ENCODE data around the gene SHKBP1. TPM values are rescaled to one million over a fixed set of nuclear protein-coding genes. Genes with fewer than 3 reads are reported as not detected.
"Not testable (repeated sequence)": the region's sequence is repeated elsewhere in the genome, so short reads cannot be mapped to it uniquely, and the experiment has no call there.

SHKBP1 gene
- total RNA-seq, 1 donor: 55.9 TPM

- no peaks in the 10 kb centered on the region for H3K9me3 ChIP-seq (ENCODE audit: low read depth, low read length)
- H3K27me3 ChIP-seq (ENCODE audit: insufficient read depth, low read length): no peaks in the 10 kb centered on the region
- H3K4me3 ChIP-seq (ENCODE audit: low read length): no peak overlapping the region
- H3K4me1 ChIP-seq (ENCODE audit: insufficient read depth, low read length): peaks cover 34% of the 10 kb centered on the region
Observed at GRCh38 chr19:40588110-40588854, 11.6 kb downstream of the SHKBP1 start.

GRCh38 chr19:40588926-40589569 is 12.4 kb downstream of the SHKBP1 start:
- Histone ChIP-seq H3K27me3 (ENCODE audit: insufficient read depth, low read length) (no peaks in the 10 kb centered on the region), H3K4me3 (ENCODE audit: low read length) (no peak overlapping the region), H3K9me3 (ENCODE audit: low read depth, low read length) (no peaks in the 10 kb centered on the region), H3K4me1 (ENCODE audit: insufficient read depth, low read length) (peaks cover 27% of the 10 kb centered on the region)

GRCh38 chr19:40589591-40590429 is 13.1 kb downstream of the SHKBP1 start:
- peaks cover 26% of the 10 kb centered on the region for H3K4me1 ChIP-seq (ENCODE audit: insufficient read depth, low read length)
- H3K9me3 ChIP-seq (ENCODE audit: low read depth, low read length): no peaks in the 10 kb centered on the region
- H3K4me3 ChIP-seq (ENCODE audit: low read length): no peak overlapping the region
- no peaks in the 10 kb centered on the region for H3K27me3 ChIP-seq (ENCODE audit: insufficient read depth, low read length)

GRCh38 chr19:40590464-40591265 is 14.0 kb downstream of the SHKBP1 start:
- Histone ChIP-seq H3K9me3 (ENCODE audit: low read depth, low read length) (no peaks in the 10 kb centered on the region), H3K4me1 (ENCODE audit: insufficient read depth, low read length) (peaks cover 17% of the 10 kb centered on the region), H3K27me3 (ENCODE audit: insufficient read depth, low read length) (no peaks in the 10 kb centered on the region), H3K4me3 (ENCODE audit: low read length) (no peak overlapping the region)

- not testable (repeated sequence) for H3K4me3 ChIP-seq (ENCODE audit: low read length); H3K27me3 ChIP-seq (ENCODE audit: insufficient read depth, low read length); H3K4me1 ChIP-seq (ENCODE audit: insufficient read depth, low read length); H3K9me3 ChIP-seq (ENCODE audit: low read depth, low read length)
Observed at GRCh38 chr19:40591724-40592123, 15.1 kb downstream of the SHKBP1 start.

- H3K4me1 ChIP-seq (ENCODE audit: insufficient read depth, low read length): peaks cover 9% of the 10 kb centered on the region
- H3K27me3 ChIP-seq (ENCODE audit: insufficient read depth, low read length): peaks cover 9% of the 10 kb centered on the region
- H3K9me3 ChIP-seq (ENCODE audit: low read depth, low read length): no peaks in the 10 kb centered on the region
- H3K4me3 ChIP-seq (ENCODE audit: low read length): no peak overlapping the region
Observed at GRCh38 chr19:40592170-40592569, 15.5 kb downstream of the SHKBP1 start.

GRCh38 chr19:40594255-40594654 is 17.6 kb downstream of the SHKBP1 start:
- Histone ChIP-seq H3K27me3 (ENCODE audit: insufficient read depth, low read length) (peaks cover 24% of the 10 kb centered on the region), H3K4me1 (ENCODE audit: insufficient read depth, low read length) (peaks cover 24% of the 10 kb centered on the region), H3K9me3 (ENCODE audit: low read depth, low read length) (no peaks in the 10 kb centered on the region), H3K4me3 (ENCODE audit: low read length) (no peak overlapping the region)

GRCh38 chr19:40594657-40595091 is 18.0 kb downstream of the SHKBP1 start:
- H3K9me3 ChIP-seq (ENCODE audit: low read depth, low read length): no peaks in the 10 kb centered on the region
- H3K4me3 ChIP-seq (ENCODE audit: low read length): no peak overlapping the region
- peaks cover 28% of the 10 kb centered on the region for H3K4me1 ChIP-seq (ENCODE audit: insufficient read depth, low read length)
- H3K27me3 ChIP-seq (ENCODE audit: insufficient read depth, low read length): peaks cover 28% of the 10 kb centered on the region

- peaks cover 47% of the 10 kb centered on the region for H3K4me1 ChIP-seq (ENCODE audit: insufficient read depth, low read length)
- H3K4me3 ChIP-seq (ENCODE audit: low read length): no peak overlapping the region
- H3K9me3 ChIP-seq (ENCODE audit: low read depth, low read length): no peaks in the 10 kb centered on the region
- peaks cover 43% of the 10 kb centered on the region for H3K27me3 ChIP-seq (ENCODE audit: insufficient read depth, low read length)
Observed at GRCh38 chr19:40596608-40597328, 20.1 kb downstream of the SHKBP1 start.

GRCh38 chr19:40597329-40597838 is 20.7 kb downstream of the SHKBP1 start:
- Histone ChIP-seq H3K4me3 (ENCODE audit: low read length) (no peak overlapping the region), H3K27me3 (ENCODE audit: insufficient read depth, low read length) (peaks cover 47% of the 10 kb centered on the region), H3K9me3 (ENCODE audit: low read depth, low read length) (no peaks in the 10 kb centered on the region), H3K4me1 (ENCODE audit: insufficient read depth, low read length) (peaks cover 51% of the 10 kb centered on the region)

GRCh38 chr19:40598121-40598917 is 21.6 kb downstream of the SHKBP1 start:
- H3K9me3 ChIP-seq (ENCODE audit: low read depth, low read length): no peaks in the 10 kb centered on the region
- peaks cover 55% of the 10 kb centered on the region for H3K27me3 ChIP-seq (ENCODE audit: insufficient read depth, low read length)
- peaks cover 57% of the 10 kb centered on the region for H3K4me1 ChIP-seq (ENCODE audit: insufficient read depth, low read length)
- H3K4me3 ChIP-seq (ENCODE audit: low read length): no peak overlapping the region

- Histone ChIP-seq H3K27me3 (ENCODE audit: insufficient read depth, low read length) (peaks cover 55% of the 10 kb centered on the region), H3K4me3 (ENCODE audit: low read length) (no peak overlapping the region), H3K9me3 (ENCODE audit: low read depth, low read length) (no peaks in the 10 kb centered on the region)
Observed at GRCh38 chr19:40598918-40599307, 22.2 kb downstream of the SHKBP1 start.

GRCh38 chr19:40599331-40599901 is 22.7 kb downstream of the SHKBP1 start:
- no peaks in the 10 kb centered on the region for H3K9me3 ChIP-seq (ENCODE audit: low read depth, low read length)
- peaks cover 55% of the 10 kb centered on the region for H3K27me3 ChIP-seq (ENCODE audit: insufficient read depth, low read length)
- H3K4me1 ChIP-seq (ENCODE audit: insufficient read depth, low read length): peaks cover 65% of the 10 kb centered on the region
- no peak overlapping the region for H3K4me3 ChIP-seq (ENCODE audit: low read length)

More at GRCh38 chr19:40598918-40599307, 22.2 kb downstream of the SHKBP1 start:
- peaks cover 63% of the 10 kb centered on the region for H3K4me1 ChIP-seq (ENCODE audit: insufficient read depth, low read length)

All from mononuclear cell (primary cell).